ENCODE data around the gene C1orf94.

- TF ChIP-seq, protein P1, sequence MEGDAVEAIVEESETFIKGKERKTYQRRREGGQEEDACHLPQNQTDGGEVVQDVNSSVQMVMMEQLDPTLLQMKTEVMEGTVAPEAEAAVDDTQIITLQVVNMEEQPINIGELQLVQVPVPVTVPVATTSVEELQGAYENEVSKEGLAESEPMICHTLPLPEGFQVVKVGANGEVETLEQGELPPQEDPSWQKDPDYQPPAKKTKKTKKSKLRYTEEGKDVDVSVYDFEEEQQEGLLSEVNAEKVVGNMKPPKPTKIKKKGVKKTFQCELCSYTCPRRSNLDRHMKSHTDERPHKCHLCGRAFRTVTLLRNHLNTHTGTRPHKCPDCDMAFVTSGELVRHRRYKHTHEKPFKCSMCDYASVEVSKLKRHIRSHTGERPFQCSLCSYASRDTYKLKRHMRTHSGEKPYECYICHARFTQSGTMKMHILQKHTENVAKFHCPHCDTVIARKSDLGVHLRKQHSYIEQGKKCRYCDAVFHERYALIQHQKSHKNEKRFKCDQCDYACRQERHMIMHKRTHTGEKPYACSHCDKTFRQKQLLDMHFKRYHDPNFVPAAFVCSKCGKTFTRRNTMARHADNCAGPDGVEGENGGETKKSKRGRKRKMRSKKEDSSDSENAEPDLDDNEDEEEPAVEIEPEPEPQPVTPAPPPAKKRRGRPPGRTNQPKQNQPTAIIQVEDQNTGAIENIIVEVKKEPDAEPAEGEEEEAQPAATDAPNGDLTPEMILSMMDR (IDR thresholded peaks at IDR 0.05) = no peak
- no peak for TF ChIP-seq POLR2AphosphoS5 (IDR thresholded peaks at IDR 0.05)
- TF ChIP-seq POLR2A (IDR thresholded peaks at IDR 0.05) = no peak
Observed at GRCh38 chr1:34132161-34132420, 44.6 kb upstream of the C1orf94 start.
